IMR-90 (cell line): ENCODE results near the gene THOC3. TPM values are rescaled to one million over a fixed set of nuclear protein-coding genes. Genes with fewer than 3 reads are reported as not detected.

Source experiments
- ATAC-seq: fragments of 200-7000 bp; cut with Tn5 transposase; 2 replicates; pipeline ENCODE4 v1.9.1; 2020; ENCODE audit warnings: low read depth, mild to moderate bottlenecking, moderate library complexity
- BruUV-seq: library from RNA; stranded (reverse); fragments of 400-500 nt; replicated peaks from 2 replicates; lab custom pipeline; 2021; lab: Mats Ljungman, UMichigan
- CTCF ChIA-PET: fragments of 300-600 bp; formaldehyde crosslinking; extraction: SDS; loops from one replicate; lab custom pipeline; 2021; ENCODE audit warnings: antibody characterized with exemption; lab: Yijun Ruan, JAX
- POLR2A ChIA-PET: fragments of 300-600 bp; sonication (Branson Sonifier 250); formaldehyde crosslinking; loops from one replicate; lab custom pipeline; 2022; ENCODE audit warnings: antibody characterized with exemption; ENCODE audit not compliant: unreplicated experiment; lab: Charles Lee
- DNase-seq: peaks from one replicate; pipeline ENCODE4 v3.0.0; 2013
- H2AFZ ChIP-seq: replicated peaks from 2 replicates; pipeline ENCODE3; 2013; ENCODE audit warnings: low read length, mild to moderate bottlenecking; ENCODE audit not compliant: poor library complexity
- H2AK5ac ChIP-seq: 2 replicates; pipeline ENCODE4 v1.6.1; 2013; ENCODE audit warnings: low read depth, low read length, inconsistent platforms
- H2AK9ac ChIP-seq: replicated peaks from 2 replicates; pipeline ENCODE3; 2013; ENCODE audit warnings: mild to moderate bottlenecking, low read depth, low read length, moderate library complexity; ENCODE audit not compliant: poor library complexity
- H2BK120ac ChIP-seq: 2 replicates; pipeline ENCODE4 v1.6.1; 2013; ENCODE audit warnings: low read depth, low read length, inconsistent platforms
- H2BK15ac ChIP-seq: 3 replicates; pipeline ENCODE4 v1.6.1; 2013; ENCODE audit warnings: low read depth, low read length, inconsistent platforms
- H2BK20ac ChIP-seq: 2 replicates; pipeline ENCODE4 v1.6.1; 2013; ENCODE audit warnings: low read depth, mild to moderate bottlenecking, inconsistent platforms, low read length, moderate library complexity
- H2BK5ac ChIP-seq: 2 replicates; pipeline ENCODE4 v1.6.1; 2013; ENCODE audit warnings: mild to moderate bottlenecking, low read depth, low read length, inconsistent platforms; ENCODE audit not compliant: poor library complexity, severe bottlenecking
- H3K14ac ChIP-seq: replicated peaks from 2 replicates; pipeline ENCODE4 v1.6.1; 2013; ENCODE audit warnings: low read depth, low read length, inconsistent platforms
- H3K18ac ChIP-seq: 2 replicates; pipeline ENCODE4 v1.6.1; 2013; ENCODE audit warnings: low read depth, low read length, control low read depth
- H3K23ac ChIP-seq: 2 replicates; pipeline ENCODE4 v1.6.1; 2013; ENCODE audit warnings: low read depth, low read length, inconsistent platforms
- H3K27ac ChIP-seq: 2 replicates; pipeline ENCODE4 v1.5.1; 2013; ENCODE audit warnings: mild to moderate bottlenecking, control low read depth, low read length; ENCODE audit not compliant: insufficient read depth
- H3K27me3 ChIP-seq: 2 replicates; pipeline ENCODE4 v1.6.1; 2013; ENCODE audit warnings: low read length; ENCODE audit not compliant: control insufficient read depth, insufficient read depth
- H3K36me3 ChIP-seq: 2 replicates; pipeline ENCODE4 v1.6.1; 2013; ENCODE audit warnings: low read length, mixed read lengths; ENCODE audit not compliant: control insufficient read depth, insufficient read depth
- H3K4ac ChIP-seq: 2 replicates; pipeline ENCODE4 v1.6.1; 2013; ENCODE audit warnings: low read depth, low read length, inconsistent platforms
- H3K4me1 ChIP-seq: 2 replicates; pipeline ENCODE4 v1.6.1; 2013; ENCODE audit warnings: low read length, mixed read lengths; ENCODE audit not compliant: control insufficient read depth, insufficient read depth
- H3K4me2 ChIP-seq: 2 replicates; pipeline ENCODE4 v1.6.1; 2013; ENCODE audit warnings: low read depth, mild to moderate bottlenecking, control low read depth, low read length, moderate library complexity
- H3K4me3 ChIP-seq: 2 replicates; pipeline ENCODE4 v1.5.1; 2013; ENCODE audit warnings: low read depth, mild to moderate bottlenecking, control low read depth, low read length, moderate library complexity; ENCODE audit not compliant: insufficient read depth
- H3K56ac ChIP-seq: 2 replicates; pipeline ENCODE4 v1.6.1; 2013; ENCODE audit warnings: low read length, inconsistent platforms; ENCODE audit not compliant: insufficient read depth; ENCODE audit errors: extremely low read depth
- H3K79me1 ChIP-seq, 2 experiments: 2 replicates each; pipeline ENCODE4 v1.6.1; 2013; ENCODE audit warnings: low read length in 2 of 2, inconsistent platforms in 1 of 2, low read depth in 1 of 2
- H3K9ac ChIP-seq: 2 replicates; pipeline ENCODE4 v1.6.1; 2013; ENCODE audit warnings: low read depth, low read length, control low read depth
- H3K9me1 ChIP-seq: 2 replicates; pipeline ENCODE4 v1.6.1; 2013; ENCODE audit warnings: low read length, inconsistent platforms; ENCODE audit not compliant: insufficient read depth
- H3K9me3 ChIP-seq: 2 replicates; pipeline ENCODE4 v1.6.1; 2013; ENCODE audit warnings: low read length; ENCODE audit not compliant: control insufficient read depth, insufficient read depth
- H4K20me1 ChIP-seq: 2 replicates; pipeline ENCODE4 v1.6.1; 2013; ENCODE audit warnings: low read length, inconsistent platforms; ENCODE audit not compliant: insufficient read depth
- H4K5ac ChIP-seq: 2 replicates; pipeline ENCODE4 v1.6.1; 2013; ENCODE audit warnings: mild to moderate bottlenecking, low read depth, low read length, control low read depth
- H4K8ac ChIP-seq, 2 experiments: 2 replicates each; pipeline ENCODE4 v1.6.1; 2013; ENCODE audit warnings: low read depth in 2 of 2, low read length in 2 of 2, control low read depth in 1 of 2, inconsistent platforms in 1 of 2
- H4K91ac ChIP-seq: 2 replicates; pipeline ENCODE4 v1.6.1; 2013; ENCODE audit warnings: low read depth, low read length, inconsistent platforms; ENCODE audit not compliant: insufficient read depth
- BHLHE40 ChIP-seq: fragments of 150-350 bp; IDR thresholded peaks from 2 replicates; pipeline ENCODE4 v1.6.1; 2016; ENCODE audit warnings: mild to moderate bottlenecking, low read depth, low read length
- CEBPB ChIP-seq: IDR thresholded peaks from 2 replicates; pipeline ENCODE4 v1.6.1; 2012; ENCODE audit warnings: low read depth, low read length, improper control_type of control experiment
- CHD1 ChIP-seq: IDR thresholded peaks from 2 replicates; pipeline ENCODE4 v1.6.1; 2012; ENCODE audit warnings: low read depth, low read length, improper control_type of control experiment
- CTCF ChIP-seq: conservative IDR thresholded peaks from 2 replicates; pipeline ENCODE4 v1.5.1; 2012; ENCODE audit warnings: mild to moderate bottlenecking, low read depth, low read length, improper control_type of control experiment
- ELK1 ChIP-seq: fragments of 150-350 bp; IDR thresholded peaks from 2 replicates; pipeline ENCODE4 v1.6.1; 2016; ENCODE audit warnings: low read depth, mild to moderate bottlenecking, low read length, moderate library complexity, borderline replicate concordance
- FOS ChIP-seq: fragments of 150-350 bp; IDR thresholded peaks from 2 replicates; pipeline ENCODE4 v1.6.1; 2016; ENCODE audit warnings: low read depth, low read length
- MAZ ChIP-seq: IDR thresholded peaks from 2 replicates; pipeline ENCODE4 v1.6.1; 2012; ENCODE audit warnings: low read depth, mild to moderate bottlenecking, low read length, improper control_type of control experiment, moderate library complexity, borderline replicate concordance
- MXI1 ChIP-seq: IDR thresholded peaks from 2 replicates; pipeline ENCODE4 v1.6.1; 2012; ENCODE audit warnings: low read depth, mild to moderate bottlenecking, low read length, moderate library complexity, borderline replicate concordance
- NFE2L2 ChIP-seq: fragments of 150-350 bp; IDR thresholded peaks from 2 replicates; pipeline ENCODE4 v1.6.1; 2016; ENCODE audit warnings: low read depth, mild to moderate bottlenecking, low read length
- POLR2A ChIP-seq: IDR thresholded peaks from 2 replicates; pipeline ENCODE4 v1.6.1; 2012; ENCODE audit warnings: mild to moderate bottlenecking, low read depth, low read length
- RAD21 ChIP-seq: IDR thresholded peaks from 2 replicates; pipeline ENCODE4 v1.6.1; 2012; ENCODE audit warnings: low read length, improper control_type of control experiment
- RCOR1 ChIP-seq: IDR thresholded peaks from 2 replicates; pipeline ENCODE4 v1.6.1; 2012; ENCODE audit warnings: mild to moderate bottlenecking, low read length, improper control_type of control experiment; ENCODE audit not compliant: insufficient replicate concordance
- RFX5 ChIP-seq: IDR thresholded peaks from 2 replicates; pipeline ENCODE4 v1.8.0; 2012; ENCODE audit warnings: low read depth, mild to moderate bottlenecking, low read length, moderate library complexity
- USF2 ChIP-seq: fragments of 150-350 bp; IDR thresholded peaks from 2 replicates; pipeline ENCODE4 v1.6.1; 2017; ENCODE audit warnings: mild to moderate bottlenecking, antibody characterized with exemption, low read length, low read depth
- WGBS, 2 experiments: methylation state at CpG; one replicate each; pipeline versions ENCODE4 v1.1.5 to v1.1.7; 2013; ENCODE audit warnings: missing lambda C conversion rate in 2 of 2; ENCODE audit not compliant: insufficient read length in 1 of 2; ENCODE audit errors: extremely low coverage in 2 of 2; 5-methylcytosine and 5-hydroxymethylcytosine counted together
- dilution Hi-C: fragments of 300-500 bp; cut with HindIII; formaldehyde crosslinking; loops from one replicate; pipeline ENCODE4 v1.14.3; 2018; ENCODE audit warnings: low sequenced_read_pairs; ENCODE audit not compliant: unreplicated experiment
- in situ Hi-C: fragments of 300-500 bp; cut with MboI; formaldehyde crosslinking; loops from 3 replicates; pipeline ENCODE4 v1.14.3; 2019; ENCODE audit warnings: low sequenced_read_pairs, inconsistent platforms, mixed read lengths
- intact Hi-C: fragments of 100-400 bp; cut with micrococcal nuclease; formaldehyde crosslinking; loops from 2 replicates; pipeline ENCODE4 v1.10.0; 2022
- polyA plus RNA-seq, 3 experiments: library from polyadenylated mRNA; depleted of rRNA; stranded (reverse); fragments of >200 nt; gene quantifications; 2 replicates each; pipeline ENCODE4 v1.2.3, GENCODE V29; 2012; ENCODE audit warnings: low replicate concordance in 1 of 3
- total RNA-seq: library from RNA; depleted of rRNA; stranded (reverse); fragments of >200 nt; gene quantifications from 2 replicates; pipeline ENCODE4 v1.2.3, GENCODE V29; 2012

THOC3 gene
- total and polyA plus RNA-seq, 2 of the 4 experiments (the other 2 are of a cell fraction): 87.9 to 114 TPM

- Histone ChIP-seq H2AFZ (peak overlapping the region; percentile 79), H2BK15ac (peak overlapping the region; percentile 90), H3K79me1 (peaks cover 0 to 9% of the 10 kb centered on the region in 2 experiments; a peak in 1 of 4 replicates), H4K20me1 (no peaks in the 10 kb centered on the region), H3K18ac (peak overlapping the region; percentile 91), H4K91ac (peak overlapping the region; percentile 96), H3K9me1 (peaks cover 13% of the 10 kb centered on the region), H3K4ac (peak overlapping the region; percentile 92), H3K36me3 (no peaks in the 10 kb centered on the region), H3K9me3 (no peaks in the 10 kb centered on the region), H3K4me1 (peaks cover 19% of the 10 kb centered on the region), H2BK120ac (peak overlapping the region; percentile 98), H3K27me3 (no peaks in the 10 kb centered on the region), H3K14ac (peak overlapping the region; percentile 93), H4K5ac (peak overlapping the region; percentile 73), H3K9ac (peak overlapping the region; percentile 28; the same call in 1 of the 2 replicates), H3K27ac (peak overlapping the region; percentile 77), H3K4me3 (no peak overlapping the region), H2BK5ac (peak overlapping the region; percentile 88), H3K4me2 (peak overlapping the region; percentile 75), H4K8ac (peak overlapping the region; percentile 50 to 94), H2AK5ac (peak overlapping the region; percentile 88), H3K23ac (peak overlapping the region; percentile 97), H2AK9ac (peak overlapping the region; percentile 62), H3K56ac (peak overlapping the region; percentile 94), H2BK20ac (peak overlapping the region; percentile 99)
- intact Hi-C loops (no loop called here), dilution Hi-C loops (no loop called here), in situ Hi-C loops (no loop called here)
- no TSS peak for BruUV-seq
- ATAC-seq: peak; percentile 92
- POLR2A ChIA-PET: interaction anchor here (0.5 kb wide), 1 partner anchor 395 kb away, joined by 4 read pairs; no protein-coding TSS in a partner anchor
- WGBS, 2 experiments: 65% methylated on average over 1 of the region's 3 CpGs; no CpG with 5 or more reads in 1 of the 2 experiments
- CTCF ChIA-PET: interaction anchor here (0.7 to 1.5 kb wide), 2 partner anchors 193 to 1624 kb away, joined by 3 to 4 read pairs; no protein-coding TSS in a partner anchor
- DNase-seq: peak; percentile 99
- TF ChIP-seq CEBPB (no peak), ELK1 (no peak), CTCF (no peak), RCOR1 (peak; percentile 23), MXI1 (no peak), NFE2L2 (no peak), BHLHE40 (no peak), RAD21 (no peak), USF2 (no peak; the same call in 1 of the 2 replicates), POLR2A (no peak), FOS (peak; percentile 45; the same call in 1 of the 2 replicates), RFX5 (no peak), MAZ (0 out of 2 replicates have a peak, but pooled peaks have one; percentile 14), CHD1 (no peak)
Measured at GRCh38 chr5:175922192-175922885, 45.8 kb downstream of the THOC3 start.
